Choroid plexus epithelial cell (primary cell): ENCODE results near the gene GRM1.

ENCODE experiments used
- DNase-seq: peaks from one replicate; pipeline ENCODE4 v3.0.0-alpha.2; 2010; ENCODE audit warnings: low read depth
- H3K4me3 ChIP-seq: 2 replicates; pipeline ENCODE4 v1.5.1; 2011; ENCODE audit warnings: low read depth, mild to moderate bottlenecking, control low read depth, low read length, moderate library complexity
- TF ChIP-seq, protein P1 (sequence below): conservative IDR thresholded peaks from 2 replicates; pipeline ENCODE4 v1.5.1; 2011; ENCODE audit warnings: low read depth, mild to moderate bottlenecking, control low read depth, inconsistent platforms, low read length, moderate library complexity

Gene GRM1

GRCh38 chr6:146402476-146402875 lies 373.6 kb downstream of the GRM1 start:
- DNase-seq: no peak
- H3K4me3 ChIP-seq: no peak overlapping the region
- TF ChIP-seq, protein P1, sequence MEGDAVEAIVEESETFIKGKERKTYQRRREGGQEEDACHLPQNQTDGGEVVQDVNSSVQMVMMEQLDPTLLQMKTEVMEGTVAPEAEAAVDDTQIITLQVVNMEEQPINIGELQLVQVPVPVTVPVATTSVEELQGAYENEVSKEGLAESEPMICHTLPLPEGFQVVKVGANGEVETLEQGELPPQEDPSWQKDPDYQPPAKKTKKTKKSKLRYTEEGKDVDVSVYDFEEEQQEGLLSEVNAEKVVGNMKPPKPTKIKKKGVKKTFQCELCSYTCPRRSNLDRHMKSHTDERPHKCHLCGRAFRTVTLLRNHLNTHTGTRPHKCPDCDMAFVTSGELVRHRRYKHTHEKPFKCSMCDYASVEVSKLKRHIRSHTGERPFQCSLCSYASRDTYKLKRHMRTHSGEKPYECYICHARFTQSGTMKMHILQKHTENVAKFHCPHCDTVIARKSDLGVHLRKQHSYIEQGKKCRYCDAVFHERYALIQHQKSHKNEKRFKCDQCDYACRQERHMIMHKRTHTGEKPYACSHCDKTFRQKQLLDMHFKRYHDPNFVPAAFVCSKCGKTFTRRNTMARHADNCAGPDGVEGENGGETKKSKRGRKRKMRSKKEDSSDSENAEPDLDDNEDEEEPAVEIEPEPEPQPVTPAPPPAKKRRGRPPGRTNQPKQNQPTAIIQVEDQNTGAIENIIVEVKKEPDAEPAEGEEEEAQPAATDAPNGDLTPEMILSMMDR: no peak

DNA sequence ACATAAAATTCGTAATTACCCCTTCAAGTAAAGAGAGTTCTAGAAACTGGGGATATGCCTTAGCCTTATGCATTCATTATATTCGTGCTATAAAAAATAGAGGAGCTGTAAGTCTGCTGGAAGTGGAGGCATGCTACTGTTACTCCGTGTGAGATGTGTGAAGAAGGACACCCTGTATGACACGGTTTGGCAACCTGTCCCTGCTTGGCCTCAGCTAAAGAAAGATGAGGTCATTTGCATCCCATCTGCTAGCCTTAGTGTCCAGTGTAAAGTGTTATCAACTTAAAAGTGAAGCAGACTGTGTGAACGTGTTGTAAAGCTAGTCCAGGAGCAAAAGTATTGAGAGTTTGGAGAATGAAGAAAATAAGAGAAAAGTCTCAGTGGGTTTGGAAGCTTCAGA lies 379.7 kb downstream of the GRM1 start:
- TF ChIP-seq, protein P1: no peak
- DNase-seq: no peak

DNA sequence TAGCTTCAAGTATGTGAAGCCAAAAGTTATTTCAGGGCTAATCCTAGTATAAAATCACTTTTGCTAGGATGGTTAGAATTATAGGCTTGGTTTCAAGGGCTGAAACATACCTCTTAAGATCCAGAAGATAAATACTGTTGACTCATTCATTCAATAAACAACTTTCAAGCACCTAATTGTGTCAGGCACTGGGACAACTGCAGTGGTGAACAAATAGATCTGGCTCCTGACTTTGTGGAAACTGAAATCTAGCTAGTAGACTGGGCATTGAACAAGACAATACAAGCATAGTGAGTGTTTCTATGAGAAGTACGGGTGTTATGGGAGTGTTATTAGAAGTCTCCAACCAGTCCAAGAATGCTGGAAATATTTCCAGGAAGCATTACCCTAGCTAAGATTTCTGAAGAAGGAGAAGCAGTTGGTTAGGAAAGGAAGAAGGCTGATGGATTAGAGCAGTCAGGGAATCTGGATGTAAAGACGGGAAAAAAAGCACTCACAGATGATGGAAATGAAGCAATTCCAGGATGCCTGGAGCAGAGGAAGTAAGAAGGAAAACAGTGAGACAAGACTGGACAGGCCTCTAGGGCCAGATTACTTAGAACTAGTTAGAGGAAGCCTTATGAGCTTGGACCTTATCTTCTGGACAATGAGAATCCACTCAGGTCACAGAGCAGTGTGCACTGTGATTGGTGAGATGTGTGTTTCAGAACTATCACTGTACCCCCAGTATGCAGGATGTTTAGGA lies 382.2 kb downstream of the GRM1 start:
- TF ChIP-seq, protein P1: no peak
- H3K4me3 ChIP-seq: no peak overlapping the region
- DNase-seq: no peak

More for the DNA sequence above, 379.7 kb downstream of the GRM1 start:
- H3K4me3 ChIP-seq: no peak overlapping the region

DNA sequence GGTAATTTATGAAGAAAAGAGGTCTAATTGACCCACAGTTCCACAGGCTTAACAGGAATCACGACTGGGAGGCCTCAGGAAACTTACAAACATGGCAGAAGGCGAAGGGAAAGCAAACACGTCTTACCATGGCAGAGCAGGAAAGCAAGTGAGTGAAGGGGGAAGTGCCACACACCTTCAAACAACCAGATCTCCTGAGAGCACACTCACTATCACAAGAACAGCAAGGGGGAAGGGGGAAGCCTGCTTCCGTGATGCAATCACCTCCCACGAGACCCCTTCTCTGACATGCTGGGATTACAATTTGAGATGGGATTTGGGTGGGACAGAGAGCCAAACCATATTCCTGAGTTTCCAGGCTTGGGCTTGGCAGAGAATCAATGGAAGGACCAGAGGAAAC lies 390.7 kb downstream of the GRM1 start:
- DNase-seq: no peak
- TF ChIP-seq, protein P1: no peak
- H3K4me3 ChIP-seq: no peak overlapping the region

DNA sequence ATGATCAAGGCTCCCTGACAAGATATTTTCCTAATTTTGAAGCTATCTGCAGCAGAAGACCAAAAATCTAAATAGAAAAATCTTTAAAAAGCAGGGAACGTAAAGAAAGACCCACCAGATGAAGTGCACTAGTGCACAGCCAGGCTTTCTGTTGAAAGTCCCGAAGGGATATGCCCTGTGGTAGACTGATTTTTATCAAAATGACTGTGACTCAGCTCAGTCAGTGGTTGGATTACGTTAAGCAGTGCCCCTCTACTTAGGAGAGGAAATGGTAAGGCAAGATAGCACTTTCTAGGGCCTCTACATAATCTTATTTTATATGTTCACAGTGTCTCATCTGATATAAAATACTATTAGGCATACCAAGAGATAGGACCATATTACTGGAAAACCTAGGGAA lies 391.4 kb downstream of the GRM1 start:
- DNase-seq: no peak
- TF ChIP-seq, protein P1: no peak
- no peak overlapping the region for H3K4me3 ChIP-seq

GRCh38 chr6:146422789-146423375 lies 394.0 kb downstream of the GRM1 start:
- TF ChIP-seq, protein P1: no peak
- DNase-seq: no peak
- H3K4me3 ChIP-seq: no peak overlapping the region

DNA sequence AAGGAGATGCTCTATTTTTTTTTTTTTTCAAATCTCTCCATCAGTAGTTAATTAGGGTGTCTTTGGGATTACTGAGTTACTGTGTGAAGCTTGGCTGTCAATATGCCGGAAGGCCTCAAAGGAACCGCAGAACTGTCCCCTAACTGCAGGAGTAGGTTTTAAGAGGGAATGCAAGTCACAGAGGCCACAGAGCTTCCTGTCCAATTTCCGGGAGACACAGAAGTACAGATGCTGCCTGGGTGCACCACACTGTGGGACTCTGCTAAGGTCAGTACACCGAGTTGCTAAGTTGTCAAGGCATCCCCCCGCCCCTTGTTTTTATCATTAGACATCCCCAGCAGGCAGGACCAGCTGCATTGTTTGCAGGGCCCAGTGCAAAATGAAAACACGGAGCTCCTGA lies 394.6 kb downstream of the GRM1 start:
- TF ChIP-seq, protein P1: no peak
- no peak overlapping the region for H3K4me3 ChIP-seq
- DNase-seq: no peak
